HG03103 (cell line): ENCODE measurements around the gene STAT3.

ENCODE experiments used
- ATAC-seq: cut with Tn5 transposase; IDR thresholded peaks from one replicate; pipeline ENCODE4 v1.9.1; 2021; ENCODE audit warnings: low read depth; ENCODE audit not compliant: unreplicated experiment

STAT3 gene

DNA sequence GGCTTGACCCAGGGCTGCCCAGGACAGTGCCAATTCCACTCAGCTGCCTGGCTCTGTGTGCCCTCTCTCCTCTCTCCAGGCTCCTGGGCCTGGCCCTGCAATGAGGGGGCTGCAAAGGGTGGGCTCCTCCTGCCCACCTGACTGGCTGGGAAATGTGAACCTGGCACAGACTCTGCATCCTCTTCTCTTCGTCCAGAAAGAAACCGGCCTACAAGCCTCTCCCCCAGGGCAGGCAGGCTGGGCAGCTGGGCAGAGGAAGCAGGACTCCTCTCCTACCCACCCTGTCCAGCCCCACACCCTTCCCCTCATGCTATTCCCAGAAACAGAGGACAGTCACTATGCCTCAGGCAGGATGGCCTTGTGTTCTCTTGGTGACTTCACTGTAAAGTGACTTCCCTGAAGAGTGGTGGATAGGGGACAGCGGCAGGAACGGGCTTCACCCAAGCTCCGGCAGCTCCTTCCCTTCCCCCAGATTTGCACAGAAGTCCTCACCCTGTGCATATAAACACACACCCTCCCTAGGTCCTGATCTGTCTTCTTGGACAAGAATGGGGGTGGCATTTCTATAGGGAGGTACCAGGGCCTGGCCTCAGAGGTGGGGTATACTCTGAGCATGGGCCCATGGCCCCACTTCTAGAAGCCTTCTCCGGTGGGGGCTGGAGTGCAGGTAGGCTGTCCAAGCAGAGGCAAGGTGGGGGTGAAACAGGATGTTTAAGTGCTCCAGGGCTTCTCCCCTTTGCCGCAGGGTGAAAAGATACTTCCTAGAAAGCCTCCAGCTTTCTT lies 104.8 kb downstream of the STAT3 start:
- ATAC-seq: no peak

DNA sequence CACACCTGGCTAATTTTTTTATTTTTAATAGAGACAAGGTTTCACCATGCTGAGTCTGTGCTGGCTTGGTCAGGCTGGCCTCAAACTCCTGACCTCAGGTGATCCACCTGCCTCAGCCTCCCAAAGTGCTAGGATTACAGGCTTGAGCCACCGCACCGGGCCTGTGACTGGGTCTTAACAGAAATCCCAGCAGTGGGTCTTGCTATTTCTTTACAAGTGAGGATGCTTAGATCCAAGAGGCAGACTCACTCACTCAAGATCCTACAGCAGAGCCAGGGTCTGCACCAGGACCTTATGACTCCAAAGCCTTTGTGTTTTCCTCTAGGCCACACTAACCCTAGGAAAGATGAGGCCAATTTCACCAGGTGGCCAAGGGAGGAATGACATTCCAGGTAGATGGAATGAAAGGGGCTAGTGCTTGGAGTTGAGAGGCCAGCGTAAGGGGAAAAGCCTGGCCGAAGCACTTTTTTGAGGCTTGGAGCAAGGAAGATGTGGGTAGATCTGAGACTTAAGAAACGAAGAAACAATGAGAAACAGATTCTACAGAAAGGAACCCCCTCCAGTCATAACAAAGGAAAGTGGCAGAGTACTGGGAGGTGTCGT lies 105.7 kb downstream of the STAT3 start:
- ATAC-seq: no peak

DNA sequence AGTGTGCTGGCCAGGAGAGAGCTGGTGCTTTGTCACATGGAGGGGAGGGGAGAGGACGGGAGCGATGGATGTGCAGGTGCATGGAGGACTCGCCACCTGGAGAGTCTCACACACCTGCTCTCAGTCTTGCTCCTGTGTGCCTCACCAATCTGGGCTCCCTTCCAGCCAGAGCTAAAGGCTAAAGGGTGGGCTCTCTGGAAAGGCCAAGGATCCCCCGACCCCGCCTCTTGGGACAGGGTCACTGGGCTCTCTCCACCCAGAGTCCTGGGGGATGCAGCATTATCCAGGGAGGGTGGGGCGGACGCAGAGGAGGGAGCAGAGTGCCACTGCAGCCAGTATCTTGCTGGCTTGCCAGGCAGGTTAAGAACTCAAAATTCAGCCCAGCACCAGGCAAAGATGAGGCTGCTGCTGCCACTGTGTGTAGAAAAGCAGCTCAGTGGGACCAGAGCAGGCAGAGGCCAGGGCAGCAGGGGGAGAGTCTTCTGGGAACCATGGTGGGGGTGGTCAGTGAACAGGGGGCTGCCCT lies 106.6 kb downstream of the STAT3 start:
- no peak for ATAC-seq

DNA sequence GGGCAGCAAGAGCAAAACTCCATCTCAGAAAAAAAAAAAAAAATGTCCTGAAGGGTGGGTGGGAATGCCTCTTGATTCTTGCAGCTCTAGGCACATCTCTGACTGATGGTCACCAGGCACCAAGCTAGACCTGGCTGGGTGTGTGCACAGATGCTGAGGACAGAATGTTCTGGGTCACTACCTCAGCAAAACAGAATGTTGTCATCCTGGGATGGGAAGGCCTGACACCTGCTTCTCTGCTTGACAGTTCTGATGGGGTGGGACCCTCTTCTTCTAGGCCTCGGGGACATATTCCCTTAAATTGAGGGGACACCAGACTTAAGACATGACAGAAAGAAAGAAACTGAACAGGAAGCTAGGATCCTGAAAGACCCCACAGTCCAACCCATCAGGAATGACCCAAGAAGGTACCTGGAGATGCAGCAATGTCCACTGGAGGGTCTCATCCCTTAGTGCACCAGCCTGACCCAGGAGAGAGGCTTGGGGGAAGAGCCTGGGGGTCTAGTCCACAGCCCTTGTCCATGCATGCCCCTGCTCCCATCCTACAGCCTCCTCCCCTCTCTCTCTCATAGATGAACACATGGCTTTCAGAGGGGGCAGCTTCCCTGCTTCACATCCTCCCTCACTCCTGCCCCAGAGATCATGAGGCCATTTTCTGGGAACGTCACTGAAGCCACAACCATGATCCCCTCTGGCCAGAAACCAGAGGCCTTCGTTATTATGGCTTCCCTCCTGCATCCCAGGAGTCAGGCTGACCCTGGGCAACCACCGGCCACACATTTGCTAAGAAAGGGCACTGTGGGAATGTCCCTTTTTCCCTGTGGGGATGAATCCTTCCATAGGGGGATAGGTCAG lies 108.2 kb downstream of the STAT3 start:
- ATAC-seq: no peak

DNA sequence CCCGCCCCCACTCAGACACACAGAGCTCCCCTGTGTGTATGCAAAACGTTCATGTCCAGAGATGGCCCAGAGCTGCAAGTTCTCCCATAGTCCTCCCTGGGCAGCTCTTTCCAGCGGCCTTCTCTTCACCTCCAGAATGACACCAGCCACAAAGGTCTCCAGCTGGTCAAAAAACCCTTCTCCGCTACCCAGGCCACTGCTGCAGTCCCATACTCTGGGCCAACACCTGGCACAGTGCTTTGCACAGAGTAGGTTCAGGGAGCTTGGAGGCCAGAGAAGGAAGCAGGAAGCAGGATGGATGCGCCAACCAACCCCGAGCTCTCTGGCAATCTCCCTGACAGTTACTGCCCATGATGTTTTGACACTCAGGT lies 110.9 kb downstream of the STAT3 start:
- ATAC-seq: no peak

DNA sequence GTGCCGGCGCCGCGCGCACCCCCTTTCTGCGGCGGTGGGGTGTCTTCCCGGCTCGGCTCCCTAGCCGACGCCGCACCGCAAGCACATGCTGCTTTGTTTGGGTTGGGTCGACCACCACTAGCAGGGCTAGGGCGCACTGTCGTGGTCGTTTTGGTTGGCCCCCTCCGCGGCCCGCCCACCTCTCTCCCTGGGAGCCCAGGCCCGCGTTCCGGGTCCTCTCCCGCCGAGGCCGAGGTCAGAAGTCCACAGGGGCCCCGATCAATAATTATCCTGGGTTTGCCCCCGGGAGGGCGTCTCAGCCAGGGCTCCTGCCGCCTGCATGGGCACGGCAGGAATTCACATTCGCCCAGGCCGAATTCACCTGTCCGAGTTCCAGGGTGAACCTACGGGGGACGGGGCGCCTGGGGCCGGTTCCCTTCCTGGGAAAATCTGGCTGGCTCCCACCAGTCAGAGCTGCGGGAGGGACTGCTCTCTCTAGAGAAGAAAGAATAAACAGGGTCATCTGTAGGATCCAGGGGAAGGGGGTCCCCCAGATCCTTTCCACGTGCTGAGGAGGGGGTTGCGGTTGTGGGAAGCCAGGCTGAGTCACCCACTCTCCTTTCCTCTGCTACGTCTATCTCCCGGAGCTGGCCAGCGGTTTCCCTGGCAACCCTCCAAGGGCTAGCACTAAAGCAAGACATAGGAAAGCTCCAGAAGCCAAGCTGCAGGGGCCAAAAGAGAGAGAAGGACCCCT lies 111.5 kb downstream of the STAT3 start:
- ATAC-seq: no peak

DNA sequence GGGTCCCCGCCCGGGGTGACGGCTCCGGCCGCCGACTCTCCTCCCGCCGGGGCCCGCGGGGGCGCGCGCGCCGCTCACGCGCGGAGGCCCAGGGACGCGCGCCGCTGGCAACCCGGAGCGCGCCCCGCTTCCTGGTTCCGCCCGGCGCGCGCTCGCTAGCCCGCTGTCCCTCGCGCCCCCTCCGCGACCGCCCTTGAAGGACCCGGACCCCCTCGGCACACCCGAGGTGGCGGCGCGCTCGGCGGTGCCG lies 112.0 kb downstream of the STAT3 start, which contains the start of gene STAT5B:
Gene STAT5B, minus strand, starts transcription at position 33 of the 250 bp plus-strand sequence. CDS start 44,264 bp downstream, outside the sequence.
- no peak for ATAC-seq

DNA sequence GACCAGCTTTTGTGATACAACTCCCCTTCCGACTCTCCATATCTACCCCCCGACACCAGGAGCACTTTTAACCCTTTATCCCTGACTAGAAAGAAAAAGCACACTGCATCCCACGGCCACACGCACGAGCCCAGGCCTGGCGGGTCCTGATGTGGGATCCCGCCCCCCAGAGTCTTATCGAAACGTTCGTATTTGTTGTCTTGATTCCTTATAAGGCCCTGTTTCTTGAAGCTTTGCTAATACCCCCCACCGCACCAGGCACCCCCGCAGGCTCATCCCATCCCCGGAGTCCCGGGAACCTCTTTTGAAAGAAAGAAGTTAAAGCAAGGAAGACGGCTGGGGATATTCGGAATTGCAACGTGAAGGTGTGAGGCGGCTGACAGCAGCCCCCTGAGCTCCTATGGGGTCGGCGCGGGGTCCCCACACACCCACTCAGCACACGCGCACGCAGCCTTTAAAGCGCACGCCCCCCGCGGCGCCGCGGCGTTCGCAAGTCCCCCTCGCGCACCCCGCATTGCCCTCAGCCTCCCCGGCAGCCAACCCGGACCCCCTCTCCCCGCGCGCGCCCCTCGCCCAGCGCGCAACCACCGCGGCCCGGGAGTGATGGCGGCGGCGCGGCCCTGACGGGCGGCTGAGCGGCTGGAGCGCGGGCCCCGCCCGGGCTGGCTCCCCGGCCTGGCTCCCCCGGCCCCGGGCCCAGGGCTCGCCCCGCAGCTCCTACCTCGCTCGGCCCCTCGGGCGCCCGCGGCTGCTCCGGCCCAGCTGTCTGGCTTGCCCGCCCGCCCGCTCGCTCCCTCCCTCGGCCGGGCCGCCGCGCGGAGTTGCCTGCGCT lies 112.5 kb downstream of the STAT3 start:
- no peak for ATAC-seq

DNA sequence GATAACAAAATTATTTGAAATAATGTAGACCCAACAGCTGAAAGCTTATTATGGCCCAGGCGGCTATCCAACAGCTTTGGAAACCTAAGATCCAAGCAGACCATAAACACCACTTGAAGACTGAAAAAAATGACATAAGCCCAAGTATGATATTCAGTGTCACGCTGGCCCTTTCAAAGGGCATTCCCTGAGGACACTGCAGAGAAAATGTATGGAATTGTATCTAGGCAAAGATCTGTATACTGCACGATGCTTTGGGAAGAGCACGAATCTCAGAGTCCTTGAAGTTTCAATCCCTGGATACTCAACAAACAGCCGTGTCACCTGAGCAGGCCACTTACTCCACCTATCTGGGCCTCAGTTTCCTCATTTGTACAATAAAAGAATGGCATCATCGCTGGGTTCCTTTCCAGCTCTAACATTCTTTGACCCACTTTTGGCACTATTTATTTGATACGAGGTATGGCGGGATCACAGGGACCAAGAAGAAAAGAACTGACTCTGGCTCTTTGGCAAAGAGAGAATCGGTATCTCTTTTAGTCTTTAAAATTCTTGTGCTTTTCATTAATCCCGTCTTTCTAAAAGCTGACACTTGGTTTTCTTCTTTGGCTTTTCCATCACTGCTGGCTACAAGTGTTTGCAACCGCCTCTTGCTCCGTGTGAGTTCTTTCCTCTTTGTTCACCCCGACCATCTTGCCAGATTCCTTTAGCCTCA lies 113.3 kb downstream of the STAT3 start:
- no peak for ATAC-seq

DNA sequence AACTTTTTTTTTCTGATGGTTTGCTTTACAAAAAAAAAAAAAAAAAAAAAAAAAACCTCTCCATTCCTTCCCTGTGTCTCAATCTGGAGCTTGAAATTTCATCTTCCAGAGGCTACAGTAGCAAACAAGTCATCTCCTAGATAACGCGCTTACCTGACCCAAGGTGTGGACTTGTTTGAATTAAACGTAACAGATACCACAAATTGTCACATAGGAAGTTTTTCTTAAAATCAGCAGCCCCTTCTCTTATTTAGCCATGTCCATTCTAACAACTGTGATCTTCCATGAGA lies 114.0 kb downstream of the STAT3 start:
- ATAC-seq: no peak

DNA sequence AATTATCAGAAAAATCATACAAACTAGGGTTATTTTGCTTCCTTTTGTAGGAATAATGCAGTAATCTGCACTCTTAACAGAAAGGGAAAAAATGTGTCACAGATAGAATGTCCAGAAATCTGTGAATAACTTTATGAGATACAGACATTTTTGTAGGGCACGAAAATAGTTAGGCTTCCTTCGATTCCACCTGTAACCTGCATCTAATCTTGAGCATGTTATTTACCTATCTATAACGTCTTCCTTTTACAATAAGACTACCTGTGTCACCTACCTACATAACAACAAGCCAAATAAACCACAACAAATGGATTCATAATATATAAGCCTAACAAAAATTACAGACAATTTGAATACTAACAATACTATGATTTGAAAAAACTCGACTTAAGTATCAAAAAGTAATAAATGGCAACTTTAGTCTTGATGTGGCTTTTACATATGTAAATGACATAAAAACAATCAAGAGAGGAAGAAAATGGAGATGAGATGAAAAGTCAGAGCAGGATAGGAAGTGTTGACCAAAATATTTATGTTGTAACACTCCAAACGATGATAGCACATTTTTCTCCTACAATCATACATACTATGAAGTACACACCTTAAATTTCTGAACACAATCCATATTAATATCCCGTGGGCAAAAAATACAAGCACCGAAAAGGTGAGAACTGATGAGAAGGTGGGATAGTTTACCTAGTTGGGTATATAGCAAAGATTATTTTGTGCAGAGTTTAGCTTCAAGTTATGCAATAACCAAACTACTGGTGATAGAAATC lies 114.6 kb downstream of the STAT3 start:
- ATAC-seq: no peak

DNA sequence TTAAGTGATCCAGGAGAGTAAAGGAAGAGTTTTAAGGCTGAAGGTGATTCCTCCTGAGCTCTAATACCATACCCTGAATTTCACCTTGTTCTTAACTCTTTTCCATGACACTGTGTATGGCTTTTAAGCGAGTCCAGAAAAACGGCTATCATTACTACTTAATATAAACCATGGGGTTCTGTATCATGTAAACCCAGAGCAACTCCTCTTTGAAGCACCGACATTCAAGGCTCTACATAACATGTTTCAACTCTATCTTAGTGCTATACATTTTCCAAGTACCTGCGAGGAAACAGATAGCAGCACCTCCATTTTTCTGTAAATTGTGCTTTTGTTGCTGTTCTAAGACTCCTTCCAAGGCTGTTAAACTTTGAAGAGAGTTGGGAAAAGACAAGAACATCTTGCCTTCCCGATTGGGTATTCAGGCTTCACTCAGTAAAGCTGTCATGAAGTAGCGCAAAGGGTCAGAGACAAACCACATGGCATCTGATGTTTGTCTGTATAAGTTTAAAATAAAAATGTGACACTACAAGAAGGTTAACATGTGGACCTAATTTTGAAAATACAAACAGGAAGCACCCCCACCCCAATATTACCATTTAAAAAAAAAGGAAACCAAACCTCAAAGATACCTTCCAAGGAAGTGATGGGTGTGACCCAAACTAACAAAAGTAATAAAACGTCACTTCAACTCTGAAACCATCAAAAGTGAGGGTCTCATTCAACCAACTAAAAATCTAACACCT lies 115.9 kb downstream of the STAT3 start:
- ATAC-seq: no peak

DNA sequence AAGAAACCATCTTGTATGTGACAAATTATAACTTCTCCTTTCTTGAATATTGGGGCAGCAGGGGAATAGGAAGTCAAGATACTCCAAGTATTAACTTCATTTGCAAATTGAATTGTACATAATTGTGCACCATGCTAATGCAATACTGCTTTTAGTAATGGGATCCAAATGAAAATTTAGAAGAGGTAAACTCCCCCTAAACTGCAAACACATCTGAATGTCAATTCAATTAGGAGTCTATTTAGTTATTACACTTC lies 116.5 kb downstream of the STAT3 start:
- no peak for ATAC-seq

DNA sequence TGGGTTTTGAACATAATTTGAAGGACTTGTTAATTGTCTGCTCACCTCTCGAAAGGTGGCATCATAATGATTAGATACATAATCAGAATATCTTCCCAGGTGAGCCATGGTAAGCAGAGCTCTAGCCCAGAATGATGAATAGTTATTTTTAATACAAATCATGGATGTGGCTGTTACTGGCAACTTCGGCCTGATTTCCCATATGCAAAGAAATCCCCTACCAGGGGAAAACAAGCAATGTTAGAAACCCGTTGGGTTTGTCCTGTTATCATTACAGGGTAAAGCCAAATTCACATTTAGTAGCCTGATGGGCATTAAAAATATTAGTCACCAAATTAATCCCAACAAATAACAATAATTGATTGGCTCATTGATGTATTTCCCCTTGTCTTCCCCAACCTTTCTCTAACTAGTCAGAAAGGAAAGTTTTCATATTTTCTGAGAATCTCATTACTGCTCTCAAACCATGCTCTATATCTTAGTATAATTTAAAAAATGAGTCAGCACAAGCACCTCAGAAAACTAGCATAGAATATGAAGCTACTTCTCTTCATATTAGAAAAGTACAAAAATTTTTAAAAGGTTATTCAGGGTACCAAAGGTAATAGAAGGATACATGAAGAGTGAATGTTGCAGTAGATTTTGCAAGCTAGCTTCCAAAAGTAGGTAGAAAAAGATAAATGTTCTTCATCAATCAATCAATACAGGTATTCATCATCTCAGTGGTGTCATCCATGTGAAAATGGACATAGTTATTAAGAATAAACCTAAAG lies 117.0 kb downstream of the STAT3 start:
- no peak for ATAC-seq

DNA sequence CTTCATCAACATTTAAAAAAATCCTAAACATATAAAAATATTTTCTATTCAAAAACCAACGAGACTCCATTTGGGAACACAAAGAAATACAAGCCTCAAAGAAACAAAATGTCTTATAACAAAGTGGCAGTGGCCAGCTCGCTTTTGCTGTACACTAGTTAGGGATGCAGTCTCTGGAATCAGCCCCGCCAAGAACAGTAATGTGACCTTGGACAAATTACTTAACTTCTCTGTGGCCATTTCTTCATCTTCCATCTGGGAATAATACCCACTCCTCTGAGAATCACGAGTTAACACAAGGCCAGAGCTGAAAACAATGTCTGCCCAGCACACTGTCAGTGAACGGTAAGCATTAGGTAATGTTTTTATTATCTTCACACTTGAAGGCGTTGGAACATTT lies 117.6 kb downstream of the STAT3 start:
- no peak for ATAC-seq

DNA sequence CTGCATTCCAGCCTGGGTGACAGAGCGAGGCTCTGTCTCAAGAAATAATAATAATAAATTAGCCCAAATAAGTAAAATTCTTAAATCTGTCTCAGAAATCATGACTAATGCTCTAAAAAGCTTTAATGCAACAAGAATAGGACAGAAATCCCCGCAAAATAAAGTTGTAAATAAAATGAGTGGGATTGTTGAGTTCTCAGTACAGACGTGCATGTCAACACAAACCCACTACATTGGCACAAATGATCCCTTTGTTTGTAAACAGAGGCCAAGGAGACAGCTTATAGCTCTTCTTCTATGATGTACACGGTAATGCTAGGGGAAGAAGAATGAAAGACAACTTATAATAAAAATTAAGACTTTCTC lies 118.1 kb downstream of the STAT3 start:
- no peak for ATAC-seq

DNA sequence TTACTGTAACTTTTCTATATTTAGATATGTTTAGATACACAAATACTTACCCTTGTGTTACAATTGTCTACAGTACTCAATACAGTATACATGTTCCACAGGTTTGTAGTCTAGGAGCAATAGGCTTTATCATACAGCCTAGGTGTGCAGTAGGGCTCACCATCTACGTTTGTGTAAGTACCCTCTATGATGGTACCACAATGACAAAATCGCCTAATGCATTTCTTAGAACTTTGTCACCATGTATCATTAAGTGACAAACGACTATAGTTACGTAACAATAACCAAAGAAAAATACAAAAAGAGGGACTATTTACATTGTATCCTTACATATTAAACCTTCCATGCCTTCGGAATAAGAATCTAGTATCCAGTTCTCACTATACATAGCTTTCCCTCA lies 120.0 kb downstream of the STAT3 start:
- ATAC-seq: no peak
